ENCODE results near the gene DLG4.
A peak's percentile ranks its signal among the peaks of the same experiment; 100 is the strongest.

DLG4 gene

GRCh38 chr17:7219812-7220592 is at the start of gene DLG4, which contains the start of gene ACADVL:
Gene DLG4, minus strand, starts transcription at chr17:7219836.
Gene ACADVL, plus strand, starts transcription at chr17:7219938. Its CDS starts 47 bp downstream, at chr17:7219985.
- H3K4me3 Mint-ChIP-seq, result peak within 1 kb of the TSS; percentile 92
- peaks cover 4% of the 10 kb centered on the region for H3K36me3 Mint-ChIP-seq
- H3K27ac Mint-ChIP-seq, result peak within 1 kb of the TSS; percentile 92
- H3K4me1 Mint-ChIP-seq, result peaks cover 57% of the 10 kb centered on the region
- H3K27me3 Mint-ChIP-seq, result no peaks in the 10 kb centered on the region
- no peaks in the 10 kb centered on the region for H3K9me3 Mint-ChIP-seq

- Mint-ChIP-seq H3K27ac (no peak overlapping the region), H3K36me3 (no peaks in the 10 kb centered on the region), H3K4me3 (no peak overlapping the region), H3K4me1 (peaks cover 22% of the 10 kb centered on the region), H3K27me3 (peaks cover 2% of the 10 kb centered on the region), H3K9me3 (no peaks in the 10 kb centered on the region)
Observed at GRCh38 chr17:7266784-7267183, 47.1 kb upstream of the DLG4 start.

- peak overlapping the region; percentile 82 for H3K4me3 Mint-ChIP-seq
- peak overlapping the region; percentile 47 for H3K27ac Mint-ChIP-seq
- peaks cover 2% of the 10 kb centered on the region for H3K27me3 Mint-ChIP-seq
- peaks cover 24% of the 10 kb centered on the region for H3K4me1 Mint-ChIP-seq
- H3K36me3 Mint-ChIP-seq, result peaks cover 4% of the 10 kb centered on the region
- no peaks in the 10 kb centered on the region for H3K9me3 Mint-ChIP-seq
Observed at GRCh38 chr17:7263801-7264078, 44.1 kb upstream of the DLG4 start.

DNA sequence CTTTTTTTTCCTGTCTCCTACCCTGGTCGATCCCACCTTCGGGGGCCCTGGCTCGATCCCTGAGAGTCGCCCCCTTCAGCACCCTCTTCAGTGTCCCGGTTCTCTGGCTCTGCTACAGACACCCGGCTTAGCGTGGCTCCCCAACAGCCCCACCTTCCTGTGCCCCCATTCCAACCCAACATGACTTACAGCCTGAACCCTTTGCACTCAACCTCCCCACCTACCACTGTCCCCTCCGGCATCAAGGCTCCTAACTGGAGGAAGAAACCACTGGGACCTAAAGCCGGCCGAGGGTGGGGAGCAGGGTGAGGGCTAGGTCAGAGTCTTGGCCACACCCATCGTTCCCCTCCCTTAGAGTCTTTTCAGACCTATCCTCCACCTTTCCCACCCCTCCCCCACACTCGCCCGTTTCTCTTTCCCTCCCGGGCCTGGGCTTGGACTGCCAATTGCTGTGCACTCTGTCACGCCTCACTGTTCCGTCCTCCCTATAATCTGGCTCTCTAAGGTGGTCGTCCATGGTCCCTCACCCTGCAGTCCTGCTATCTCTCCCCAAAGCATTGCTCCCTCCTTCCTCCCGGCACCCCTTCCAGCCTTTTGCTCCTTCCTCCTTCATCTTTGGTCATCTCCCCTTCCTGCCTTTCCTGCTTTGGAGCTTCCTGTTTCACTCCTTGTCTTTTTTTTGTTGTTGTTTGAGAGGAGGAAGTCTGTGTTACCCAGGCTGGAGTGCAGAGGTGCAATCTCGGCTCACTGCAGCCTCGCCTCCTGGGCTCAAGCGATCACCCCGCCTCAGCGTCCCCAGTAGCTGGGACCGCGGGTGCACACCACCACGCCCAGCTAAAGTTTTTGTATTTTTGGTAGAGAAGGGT is 43.5 kb upstream of the DLG4 start:
- peak overlapping the region; percentile 82 for H3K4me3 Mint-ChIP-seq
- H3K27me3 Mint-ChIP-seq, result peaks cover 2% of the 10 kb centered on the region
- peaks cover 4% of the 10 kb centered on the region for H3K36me3 Mint-ChIP-seq
- H3K27ac Mint-ChIP-seq, result peak overlapping the region; percentile 59
- H3K4me1 Mint-ChIP-seq, result peaks cover 24% of the 10 kb centered on the region
- H3K9me3 Mint-ChIP-seq, result no peaks in the 10 kb centered on the region

GRCh38 chr17:7262192-7262934 is 42.7 kb upstream of the DLG4 start, which contains the start of gene CLDN7:
Gene CLDN7, minus strand, starts transcription at chr17:7262478. Its CDS starts 435 bp downstream, at chr17:7262043.
- peak within 1 kb of the TSS; percentile 82 for H3K4me3 Mint-ChIP-seq
- no peaks in the 10 kb centered on the region for H3K9me3 Mint-ChIP-seq
- H3K27ac Mint-ChIP-seq, result peak within 1 kb of the TSS; percentile 59
- peaks cover 24% of the 10 kb centered on the region for H3K4me1 Mint-ChIP-seq
- H3K27me3 Mint-ChIP-seq, result peaks cover 2% of the 10 kb centered on the region
- H3K36me3 Mint-ChIP-seq, result peaks cover 4% of the 10 kb centered on the region

DNA sequence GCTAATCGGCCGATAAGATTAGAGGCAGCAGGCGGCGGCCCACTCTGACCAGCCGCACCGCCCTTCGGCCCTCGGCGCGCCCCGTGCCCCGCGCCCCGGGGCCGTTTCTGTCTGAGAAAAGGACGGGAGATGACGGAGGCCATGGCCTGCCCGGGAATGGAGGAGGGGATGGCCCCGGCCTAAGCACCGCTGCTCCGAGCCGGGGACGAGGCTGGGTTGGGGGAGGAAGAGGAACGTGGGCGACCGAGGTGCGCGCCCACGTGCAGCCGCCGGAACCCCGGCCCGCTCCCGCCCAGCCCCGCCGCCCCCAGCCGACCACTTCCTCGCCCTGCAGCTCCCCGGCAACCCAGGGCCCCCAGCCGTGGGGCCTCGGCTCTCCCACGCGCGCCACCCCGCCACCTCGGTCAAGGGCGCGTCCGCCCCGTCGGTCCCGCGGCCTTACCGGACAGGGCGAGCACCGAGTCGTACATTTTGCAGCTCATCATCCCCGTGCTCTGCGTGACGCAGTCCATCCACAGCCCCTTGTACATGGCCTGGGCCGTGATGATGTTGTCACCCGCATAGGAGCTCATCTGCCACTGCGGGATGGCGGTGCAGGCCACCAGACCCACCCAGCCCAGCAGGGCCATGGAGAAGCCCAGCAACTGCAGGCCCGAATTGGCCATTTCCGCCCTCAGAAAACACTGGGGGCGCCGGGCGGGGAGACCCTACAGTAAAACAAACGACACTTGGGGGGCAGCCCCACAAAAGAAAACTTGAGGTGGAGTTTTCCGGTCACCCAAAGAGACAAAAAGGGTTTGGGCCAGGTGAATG is 41.9 kb upstream of the DLG4 start:
- Mint-ChIP-seq H3K36me3 (peaks cover 4% of the 10 kb centered on the region), H3K4me1 (peaks cover 24% of the 10 kb centered on the region), H3K27me3 (peaks cover 2% of the 10 kb centered on the region), H3K9me3 (no peaks in the 10 kb centered on the region), H3K4me3 (peak overlapping the region; percentile 62), H3K27ac (peak overlapping the region; percentile 30)

DNA sequence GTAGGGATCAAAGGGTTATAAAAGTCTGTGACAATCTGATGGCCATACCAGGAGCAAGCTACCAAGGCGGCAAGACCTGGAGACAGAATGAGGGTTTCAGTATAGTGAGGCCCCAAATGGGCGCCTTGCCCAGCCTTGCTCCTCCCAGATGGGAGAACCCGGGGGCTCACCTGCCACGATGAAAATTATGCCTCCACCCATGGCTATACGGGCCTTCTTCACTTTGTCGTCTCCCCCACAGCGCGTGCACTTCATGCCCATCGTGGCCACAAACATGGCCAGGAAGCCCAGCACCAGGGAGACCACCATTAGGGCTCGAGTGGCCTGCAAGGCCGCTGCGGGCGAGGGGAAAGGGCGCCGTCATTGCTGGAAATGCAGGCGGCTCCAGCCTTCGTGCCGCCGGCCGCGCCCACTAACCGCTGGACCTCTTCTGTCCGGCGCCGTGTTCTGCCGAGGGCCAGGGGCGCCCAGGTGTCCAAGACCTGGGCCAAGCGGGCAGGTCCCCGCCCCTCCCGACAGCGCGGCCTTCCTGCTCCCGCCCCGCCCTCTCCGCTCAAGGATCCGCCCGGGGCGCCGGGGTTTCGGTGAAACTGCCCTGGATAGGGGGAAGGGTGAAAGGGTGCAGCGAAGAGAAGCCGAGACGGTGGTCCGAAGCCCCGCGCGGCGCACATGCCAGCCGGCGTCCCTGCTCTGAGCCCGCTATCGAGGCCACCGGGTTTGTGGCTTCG is 41.2 kb upstream of the DLG4 start:
- Mint-ChIP-seq H3K9me3 (no peaks in the 10 kb centered on the region), H3K36me3 (peaks cover 4% of the 10 kb centered on the region), H3K4me1 (peaks cover 24% of the 10 kb centered on the region), H3K27me3 (peaks cover 2% of the 10 kb centered on the region), H3K27ac (peak overlapping the region; percentile 17), H3K4me3 (peak overlapping the region; percentile 64)

- Mint-ChIP-seq H3K9me3 (no peaks in the 10 kb centered on the region), H3K4me1 (peaks cover 24% of the 10 kb centered on the region), H3K36me3 (peaks cover 4% of the 10 kb centered on the region), H3K27ac (no peak overlapping the region), H3K4me3 (peak overlapping the region; percentile 64), H3K27me3 (peaks cover 2% of the 10 kb centered on the region)
Observed at GRCh38 chr17:7260151-7260550, 40.5 kb upstream of the DLG4 start.

DNA sequence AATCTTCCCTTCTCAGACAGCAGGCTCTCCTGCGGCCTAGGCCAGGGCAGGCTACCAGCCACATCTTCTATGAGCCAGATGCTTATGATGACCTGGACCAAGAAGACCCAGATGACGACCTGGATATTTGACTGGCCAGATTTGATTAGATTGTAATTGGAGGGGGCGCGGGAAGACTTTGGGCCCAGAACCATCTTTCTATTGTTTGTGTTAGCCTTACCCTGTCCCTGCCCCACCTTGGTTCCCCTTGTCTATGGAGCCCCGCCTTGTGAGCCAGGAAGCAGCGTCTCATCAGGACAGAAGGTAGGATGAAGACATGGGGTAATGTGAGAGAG is 39.9 kb upstream of the DLG4 start:
- peaks cover 27% of the 10 kb centered on the region for H3K4me1 Mint-ChIP-seq
- no peaks in the 10 kb centered on the region for H3K9me3 Mint-ChIP-seq
- H3K27ac Mint-ChIP-seq, result peak overlapping the region; percentile 10
- no peak overlapping the region for H3K4me3 Mint-ChIP-seq
- peaks cover 7% of the 10 kb centered on the region for H3K36me3 Mint-ChIP-seq
- peaks cover 2% of the 10 kb centered on the region for H3K27me3 Mint-ChIP-seq

- peak overlapping the region; percentile 10 for H3K27ac Mint-ChIP-seq
Observed at GRCh38 chr17:7258731-7259554, 39.3 kb upstream of the DLG4 start.

GRCh38 chr17:7256766-7257456 is 37.3 kb upstream of the DLG4 start:
- no peaks in the 10 kb centered on the region for H3K9me3 Mint-ChIP-seq
- H3K4me3 Mint-ChIP-seq, result no peak overlapping the region
- H3K4me1 Mint-ChIP-seq, result peaks cover 22% of the 10 kb centered on the region
- peaks cover 11% of the 10 kb centered on the region for H3K36me3 Mint-ChIP-seq
- H3K27ac Mint-ChIP-seq, result no peak overlapping the region
- no peaks in the 10 kb centered on the region for H3K27me3 Mint-ChIP-seq

More at GRCh38 chr17:7258731-7259554, 39.3 kb upstream of the DLG4 start:
- Mint-ChIP-seq H3K4me1 (peaks cover 28% of the 10 kb centered on the region), H3K9me3 (no peaks in the 10 kb centered on the region), H3K4me3 (no peak overlapping the region), H3K36me3 (peaks cover 8% of the 10 kb centered on the region), H3K27me3 (peaks cover 2% of the 10 kb centered on the region)

GRCh38 chr17:7254511-7254910 is 34.9 kb upstream of the DLG4 start:
- Mint-ChIP-seq H3K36me3 (peaks cover 11% of the 10 kb centered on the region), H3K27me3 (no peaks in the 10 kb centered on the region), H3K4me3 (no peak overlapping the region), H3K4me1 (peaks cover 27% of the 10 kb centered on the region), H3K9me3 (no peaks in the 10 kb centered on the region), H3K27ac (no peak overlapping the region)

DNA sequence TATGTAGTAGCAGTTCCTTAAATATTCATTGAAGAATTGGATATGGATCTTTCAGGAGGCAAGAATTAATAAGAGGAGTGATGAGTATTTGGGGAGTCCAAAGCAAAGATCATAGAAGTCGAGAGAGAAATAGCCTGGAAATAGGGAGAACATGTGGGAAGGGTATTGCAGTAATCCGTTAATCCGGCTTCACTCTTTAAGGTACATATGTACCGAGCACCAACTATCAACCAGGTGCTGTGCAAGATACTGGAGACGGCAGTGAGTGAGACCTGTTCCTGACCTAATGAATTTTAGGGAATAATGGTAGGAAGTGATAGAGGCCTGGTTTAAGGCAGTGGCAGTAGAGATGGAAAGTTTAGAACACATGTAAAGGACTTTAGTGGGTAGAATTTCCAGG is 33.4 kb upstream of the DLG4 start:
- Mint-ChIP-seq H3K4me3 (peak overlapping the region; percentile 92), H3K27ac (peak overlapping the region; percentile 99), H3K36me3 (peaks cover 7% of the 10 kb centered on the region), H3K9me3 (no peaks in the 10 kb centered on the region), H3K27me3 (no peaks in the 10 kb centered on the region), H3K4me1 (peaks cover 39% of the 10 kb centered on the region)
